Astrocyte (in vitro differentiated cells and primary cell): Measurements from ENCODE around the gene ING2. TPM values are rescaled to one million over a fixed set of nuclear protein-coding genes. Genes with fewer than 3 reads are reported as not detected.

Source experiments
- DNase-seq: peaks from one replicate; pipeline ENCODE4 v3.0.0-alpha.2; 2010; ENCODE audit warnings: low read depth
- FAIRE-seq: peaks from 2 replicates; lab custom pipeline; 2011; peaks lifted over from hg19 to GRCh38; lab: Jason Lieb, UNC
- H2AFZ ChIP-seq: 2 replicates; pipeline ENCODE4 v1.6.0; 2012; ENCODE audit warnings: low read depth, low read length, inconsistent platforms
- H3K27ac ChIP-seq: 2 replicates; pipeline ENCODE4 v1.5.1; 2011; ENCODE audit warnings: low read depth, low read length, inconsistent platforms
- H3K27me3 ChIP-seq: 2 replicates; pipeline ENCODE4 v1.6.0; 2011; ENCODE audit warnings: low read length, inconsistent platforms; ENCODE audit not compliant: insufficient read depth
- H3K36me3 ChIP-seq: 2 replicates; pipeline ENCODE4 v1.5.1; 2011; ENCODE audit warnings: low read length, inconsistent platforms; ENCODE audit not compliant: insufficient read depth
- H3K4me1 ChIP-seq: 2 replicates; pipeline ENCODE4 v1.5.1; 2011; ENCODE audit warnings: low read length, inconsistent platforms; ENCODE audit not compliant: insufficient read depth
- H3K4me2 ChIP-seq: 2 replicates; pipeline ENCODE4 v1.6.0; 2012; ENCODE audit warnings: low read length, inconsistent platforms
- H3K4me3 ChIP-seq: 2 replicates; pipeline ENCODE4 v1.5.1; 2011; ENCODE audit warnings: low read depth, mild to moderate bottlenecking, low read length, inconsistent platforms; ENCODE audit not compliant: insufficient read depth
- H3K79me2 ChIP-seq: 2 replicates; pipeline ENCODE4 v1.6.0; 2012; ENCODE audit warnings: mild to moderate bottlenecking, low read length, inconsistent platforms; ENCODE audit not compliant: insufficient read depth
- H3K9ac ChIP-seq: 2 replicates; pipeline ENCODE4 v1.6.0; 2012; ENCODE audit warnings: mild to moderate bottlenecking, low read length, inconsistent platforms
- H3K9me3 ChIP-seq: 2 replicates; pipeline ENCODE4 v1.5.1; 2012; ENCODE audit warnings: low read depth, mild to moderate bottlenecking, low read length, inconsistent platforms; ENCODE audit not compliant: insufficient read depth
- H4K20me1 ChIP-seq: 2 replicates; pipeline ENCODE4 v1.6.0; 2012; ENCODE audit warnings: low read length, inconsistent platforms; ENCODE audit not compliant: insufficient read depth
- H3K27ac Mint-ChIP-seq: one replicate; pipeline ENCODE4 v1.8.0; 2021; ENCODE audit warnings: mild to moderate bottlenecking, mixed read lengths; ENCODE audit not compliant: unreplicated experiment
- H3K27me3 Mint-ChIP-seq: one replicate; pipeline ENCODE4 v1.8.0; 2021; ENCODE audit warnings: low read depth, mixed read lengths; ENCODE audit not compliant: unreplicated experiment
- H3K36me3 Mint-ChIP-seq: one replicate; pipeline ENCODE4 v1.8.0; 2021; ENCODE audit warnings: low read depth, mixed read lengths; ENCODE audit not compliant: unreplicated experiment
- H3K4me1 Mint-ChIP-seq: one replicate; pipeline ENCODE4 v1.8.0; 2021; ENCODE audit warnings: low read depth, mixed read lengths; ENCODE audit not compliant: unreplicated experiment
- H3K4me3 Mint-ChIP-seq: one replicate; pipeline ENCODE4 v1.8.0; 2021; ENCODE audit warnings: mild to moderate bottlenecking, moderate library complexity, mixed read lengths; ENCODE audit not compliant: unreplicated experiment
- H3K9me3 Mint-ChIP-seq: one replicate; pipeline ENCODE4 v1.8.0; 2021; ENCODE audit warnings: mild to moderate bottlenecking, mixed read lengths; ENCODE audit not compliant: unreplicated experiment
- CTCF ChIP-seq: IDR thresholded peaks from 2 replicates; pipeline ENCODE4 v1.5.1; 2011; ENCODE audit warnings: low read depth, mild to moderate bottlenecking, inconsistent platforms, low read length, moderate library complexity; ENCODE audit not compliant: insufficient read depth
- EZH2 ChIP-seq: IDR thresholded peaks from 2 replicates; pipeline ENCODE4 v1.6.1; 2012; ENCODE audit warnings: mild to moderate bottlenecking, low read length, inconsistent platforms; ENCODE audit not compliant: insufficient read depth
- total RNA-seq: library from RNA; stranded (reverse); gene quantifications from 2 replicates; pipeline ENCODE4 v1.2.1, GENCODE V29; 2021

The ING2 gene
- total RNA-seq, 1 donor from 2014 or later = 10.3 TPM

GRCh38 chr4:183554346-183554686 lies 49.5 kb downstream of the ING2 start:
- Histone ChIP-seq H3K36me3 (no peaks in the 10 kb centered on the region), H3K4me3 (no peak overlapping the region), H3K9ac (no peak overlapping the region), H3K79me2 (no peaks in the 10 kb centered on the region), H3K4me2 (no peak overlapping the region), H3K4me1 (no peaks in the 10 kb centered on the region), H3K27me3 (peaks cover 4% of the 10 kb centered on the region), H3K9me3 (no peaks in the 10 kb centered on the region), H2AFZ (no peak overlapping the region), H3K27ac (no peak overlapping the region), H4K20me1 (no peaks in the 10 kb centered on the region)
- Mint-ChIP-seq H3K9me3 (peaks cover 6% of the 10 kb centered on the region), H3K27me3 (peaks cover 7% of the 10 kb centered on the region), H3K4me3 (no peak overlapping the region), H3K27ac (no peak overlapping the region), H3K36me3 (no peaks in the 10 kb centered on the region), H3K4me1 (no peaks in the 10 kb centered on the region)
- FAIRE-seq = no peak
- DNase-seq = no peak
- TF ChIP-seq CTCF = no peak

GRCh38 chr4:183554878-183555585 lies 50.2 kb downstream of the ING2 start:
- Histone ChIP-seq H3K27ac (no peak overlapping the region), H3K4me2 (no peak overlapping the region), H4K20me1 (no peaks in the 10 kb centered on the region), H2AFZ (no peak overlapping the region), H3K9me3 (no peaks in the 10 kb centered on the region), H3K79me2 (no peaks in the 10 kb centered on the region), H3K36me3 (no peaks in the 10 kb centered on the region), H3K9ac (no peak overlapping the region), H3K4me1 (no peaks in the 10 kb centered on the region), H3K4me3 (no peak overlapping the region), H3K27me3 (peaks cover 4% of the 10 kb centered on the region)
- no peaks in the 10 kb centered on the region for H3K4me1 Mint-ChIP-seq
- H3K27ac Mint-ChIP-seq = no peak overlapping the region
- H3K9me3 Mint-ChIP-seq = peaks cover 5% of the 10 kb centered on the region
- no peak overlapping the region for H3K4me3 Mint-ChIP-seq
- no peak for FAIRE-seq
- TF ChIP-seq EZH2 (no peak), CTCF (no peak)
- no peaks in the 10 kb centered on the region for H3K36me3 Mint-ChIP-seq
- H3K27me3 Mint-ChIP-seq = peaks cover 7% of the 10 kb centered on the region
- DNase-seq = no peak

- Histone ChIP-seq H3K79me2 (no peaks in the 10 kb centered on the region), H3K9ac (no peak overlapping the region), H3K27me3 (peaks cover 4% of the 10 kb centered on the region), H3K36me3 (no peaks in the 10 kb centered on the region), H3K4me2 (no peak overlapping the region), H2AFZ (no peak overlapping the region), H3K9me3 (no peaks in the 10 kb centered on the region), H3K4me1 (no peaks in the 10 kb centered on the region), H3K27ac (no peak overlapping the region), H4K20me1 (no peaks in the 10 kb centered on the region), H3K4me3 (no peak overlapping the region)
- Mint-ChIP-seq H3K4me1 (no peaks in the 10 kb centered on the region), H3K9me3 (no peaks in the 10 kb centered on the region), H3K36me3 (no peaks in the 10 kb centered on the region), H3K27me3 (peaks cover 7% of the 10 kb centered on the region), H3K4me3 (no peak overlapping the region), H3K27ac (no peak overlapping the region)
- TF ChIP-seq EZH2 (no peak), CTCF (no peak)
- FAIRE-seq = no peak
- no peak for DNase-seq
Observed at GRCh38 chr4:183556947-183557346, 52.1 kb downstream of the ING2 start.
